NCI-H2171 (cell line): ENCODE results near the gene ZBTB21.
A peak's percentile ranks its signal among the peaks of the same experiment; 100 is the strongest.
"Not testable (repeated sequence)": the region's sequence is repeated elsewhere in the genome, so short reads cannot be mapped to it uniquely, and the experiment has no call there.

Experiments
- DNase-seq: peaks from one replicate; lab custom pipeline; 2025; lab: John Stamatoyannopoulos, UW

The ZBTB21 gene

DNA sequence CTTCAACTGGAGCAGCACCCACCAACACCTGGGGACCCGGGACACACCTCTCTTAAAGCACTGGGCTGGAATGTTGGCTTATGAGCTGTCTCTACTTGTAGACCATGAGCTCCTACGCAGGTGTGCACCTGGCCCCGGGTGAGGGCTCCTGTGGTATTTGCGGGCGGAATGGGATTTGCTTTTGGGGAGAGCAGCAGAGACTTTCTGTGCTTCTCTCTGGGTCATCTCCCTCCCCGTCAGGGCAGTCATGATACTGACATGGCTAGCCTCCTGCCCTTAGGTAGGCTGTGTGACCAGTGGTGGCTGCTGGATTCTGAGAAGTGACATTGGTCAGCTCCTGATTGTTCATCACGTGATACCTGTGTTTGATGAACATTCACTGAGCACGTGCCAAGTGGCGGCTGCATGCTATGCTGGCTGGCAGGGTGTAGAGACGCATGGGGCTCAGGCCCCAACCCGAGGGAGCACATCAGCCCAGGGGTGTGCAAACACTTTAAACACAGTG, 9.0 kb upstream of the ZBTB21 start:
- DNase-seq: no peak

DNA sequence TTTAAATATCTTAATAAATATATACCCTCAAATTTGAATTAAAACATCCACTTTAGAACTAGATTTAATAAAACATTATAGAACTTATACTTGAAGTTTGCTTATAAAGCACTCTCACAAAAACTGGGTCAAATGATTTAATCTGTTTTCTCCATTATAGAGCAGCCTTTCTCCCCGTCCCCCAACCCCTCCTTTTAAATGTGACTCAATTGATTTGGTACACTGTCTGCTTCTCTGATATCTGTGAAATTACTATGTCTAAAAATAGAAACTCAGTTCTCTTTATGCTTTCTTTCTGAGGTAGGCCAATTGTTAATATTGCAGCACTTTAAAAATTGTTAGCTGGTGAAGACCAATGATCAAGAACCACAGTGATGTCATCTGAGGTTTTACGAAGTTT, 6.9 kb upstream of the ZBTB21 start:
- no peak for DNase-seq

- no peak for DNase-seq
These were observed 6.3 kb upstream of the ZBTB21 start for GRCh38 chr21:42016364-42016985.

- no peak for DNase-seq
These were observed 3.8 kb upstream of the ZBTB21 start for GRCh38 chr21:42013931-42014330.

- DNase-seq: no peak
These were observed 3.2 kb upstream of the ZBTB21 start for GRCh38 chr21:42013376-42013775.

GRCh38 chr21:42012763-42013329, 2.7 kb upstream of the ZBTB21 start:
- no peak for DNase-seq

GRCh38 chr21:42012344-42012743, 2.2 kb upstream of the ZBTB21 start:
- no peak for DNase-seq

GRCh38 chr21:42010507-42011495, 641 bp upstream of the ZBTB21 start:
- DNase-seq: peak; percentile 53

DNA sequence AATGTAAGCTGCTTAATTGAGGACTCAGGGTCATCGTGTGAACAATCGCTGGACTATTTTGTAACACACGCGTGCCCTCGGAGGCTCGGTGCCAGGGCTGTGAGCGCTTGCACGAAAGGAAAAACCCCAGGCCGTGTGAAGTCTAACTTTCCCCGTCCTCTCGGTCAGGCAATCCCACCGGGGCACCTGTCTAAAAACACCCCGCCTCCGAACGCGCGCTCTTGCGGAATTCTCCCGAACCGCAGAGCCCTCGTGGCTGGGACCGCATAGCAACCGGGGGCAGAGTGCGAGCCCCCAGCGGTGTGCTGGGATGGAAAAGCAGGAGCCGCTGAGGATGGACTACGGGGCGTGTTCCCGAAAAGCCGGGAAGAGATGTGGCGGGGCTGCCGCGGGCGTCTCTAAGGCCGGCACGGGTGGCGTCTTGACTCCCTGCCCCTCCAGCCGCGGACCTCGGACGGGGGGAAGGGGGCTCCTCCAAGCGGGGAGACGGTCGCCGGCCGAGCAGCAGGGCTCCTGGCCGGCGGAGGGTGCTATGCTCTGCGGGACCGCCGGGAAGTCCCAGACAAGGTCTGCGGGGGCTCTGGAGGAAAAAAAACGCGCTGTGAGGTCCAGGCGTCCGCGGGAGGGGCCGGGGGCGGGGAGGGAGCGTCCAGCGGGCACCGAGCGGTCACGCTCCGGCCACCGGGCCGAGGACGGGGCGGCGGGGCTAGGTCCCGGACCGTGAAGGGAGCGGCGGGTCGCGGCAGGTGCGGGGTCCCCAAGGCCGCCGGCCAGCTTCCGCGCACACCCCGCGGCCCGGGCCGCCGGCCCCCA, 936 bp downstream of the ZBTB21 start:
- DNase-seq: no peak

- no peak for DNase-seq
These were observed 2.7 kb downstream of the ZBTB21 start for GRCh38 chr21:42007356-42007940.

DNA sequence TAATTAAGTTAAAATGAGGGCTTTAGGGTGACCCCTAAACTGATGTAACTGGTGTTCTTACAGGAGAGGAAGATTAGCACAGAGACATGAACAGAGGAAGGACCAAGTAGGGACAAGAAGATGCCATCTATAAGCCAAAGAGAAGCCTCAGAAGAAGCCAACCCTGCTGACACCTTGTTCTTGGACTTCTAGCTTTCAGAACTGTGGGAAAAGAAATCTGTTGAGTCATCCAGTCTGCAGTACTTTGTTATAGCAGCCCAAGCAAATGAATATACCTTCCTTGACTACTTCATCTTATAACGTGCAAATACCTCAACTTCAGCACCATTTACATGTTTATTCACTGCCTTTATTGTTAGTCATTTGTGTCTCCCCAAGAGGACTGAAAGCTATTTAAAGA, 3.4 kb downstream of the ZBTB21 start:
- no peak for DNase-seq

GRCh38 chr21:42004406-42005199, 5.6 kb downstream of the ZBTB21 start:
- DNase-seq: no peak

DNA sequence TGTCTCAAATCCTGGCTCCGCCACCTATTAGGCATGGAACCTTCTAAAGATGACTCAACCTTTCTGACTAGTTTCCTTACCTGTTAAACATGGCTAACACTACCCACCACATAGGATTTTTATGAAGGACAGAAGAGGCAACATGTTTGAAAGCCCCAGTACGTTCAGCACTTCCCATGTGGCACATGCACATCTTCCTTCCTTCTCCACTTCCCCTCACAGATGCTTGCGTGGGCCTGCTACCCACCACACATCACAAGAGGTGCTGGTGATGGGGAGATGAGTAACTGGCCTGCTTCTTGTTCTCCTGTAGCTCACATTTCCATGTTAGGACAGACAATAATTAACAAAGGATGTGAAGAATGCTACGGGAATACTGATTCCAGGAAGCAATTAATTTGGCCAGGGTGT, 7.1 kb downstream of the ZBTB21 start:
- no peak for DNase-seq

- DNase-seq: no peak
These were observed 7.7 kb downstream of the ZBTB21 start for GRCh38 chr21:42002421-42002958.

DNA sequence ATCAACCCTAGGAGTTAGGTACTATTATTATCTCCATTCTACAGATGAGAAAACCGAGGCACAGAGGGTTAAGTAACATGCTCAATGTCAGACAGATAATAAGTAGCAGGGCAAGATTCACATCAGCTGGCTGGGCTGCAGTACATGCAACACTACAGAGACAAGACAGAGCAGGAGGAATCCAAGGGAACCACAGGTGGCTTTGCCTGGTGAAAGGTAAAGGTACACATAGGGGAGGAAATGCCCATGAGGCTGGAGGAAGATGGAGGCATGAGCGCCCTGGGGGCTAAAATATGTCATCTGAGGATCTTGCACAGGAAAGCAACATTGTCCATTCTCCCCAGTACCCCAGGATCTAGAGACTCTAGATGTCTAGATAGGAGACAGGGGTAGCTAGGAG, 8.4 kb downstream of the ZBTB21 start:
- no peak for DNase-seq

GRCh38 chr21:42000908-42001307, 9.3 kb downstream of the ZBTB21 start:
- DNase-seq: no peak

DNA sequence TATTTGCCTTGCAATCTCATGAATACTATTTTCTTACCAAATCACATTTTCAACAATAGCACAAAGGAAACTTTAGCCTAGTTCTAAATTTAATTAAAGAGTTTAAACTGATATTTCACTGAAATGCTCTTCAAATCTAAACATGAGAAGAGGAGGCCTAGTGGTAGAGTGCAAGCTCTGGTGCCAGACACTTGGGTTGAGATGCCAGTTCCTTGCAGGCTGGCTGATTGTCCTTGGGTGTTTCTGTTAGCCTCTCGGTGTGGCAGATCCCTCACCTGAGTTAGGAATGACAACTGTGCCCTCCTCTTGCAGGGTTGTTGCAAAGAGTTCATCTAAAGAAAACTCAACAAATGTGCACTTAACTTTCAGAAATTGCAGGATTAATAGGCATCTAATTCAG, 12.5 kb downstream of the ZBTB21 start:
- no peak for DNase-seq

GRCh38 chr21:41995577-41995976, 14.6 kb downstream of the ZBTB21 start:
- DNase-seq: no peak

DNA sequence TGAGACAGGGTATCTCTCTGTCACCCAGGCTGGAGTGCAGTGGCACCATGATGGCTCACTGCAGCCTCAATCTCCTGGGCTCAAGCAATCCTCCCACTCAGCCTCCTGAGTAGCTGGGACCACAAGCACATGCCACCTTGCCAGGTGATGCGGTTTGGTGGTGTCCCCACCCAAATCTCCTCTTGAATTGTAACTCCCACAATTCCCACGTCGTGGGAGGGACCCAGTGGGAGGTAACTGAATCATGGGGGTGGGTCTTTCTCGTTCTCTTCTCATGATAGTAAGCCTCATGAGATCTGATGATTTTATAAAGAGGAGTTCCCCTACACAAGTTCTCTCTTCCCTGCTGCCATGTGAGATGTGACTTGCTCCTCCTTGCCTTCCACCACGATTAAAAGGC, 15.5 kb downstream of the ZBTB21 start:
- DNase-seq: not testable (repeated sequence)

GRCh38 chr21:41993744-41994143, 16.4 kb downstream of the ZBTB21 start:
- DNase-seq: no peak
